NOMO-1 (cell line): ENCODE results near the gene PLVAP.
A peak's percentile ranks its signal among the peaks of the same experiment; 100 is the strongest.

Source experiments
- DNase-seq, 2 experiments: peaks; one replicate each; lab custom pipeline; 2025; ENCODE audit not compliant: unreplicated experiment in 2 of 2; lab: John Stamatoyannopoulos, UW

The PLVAP gene

DNA sequence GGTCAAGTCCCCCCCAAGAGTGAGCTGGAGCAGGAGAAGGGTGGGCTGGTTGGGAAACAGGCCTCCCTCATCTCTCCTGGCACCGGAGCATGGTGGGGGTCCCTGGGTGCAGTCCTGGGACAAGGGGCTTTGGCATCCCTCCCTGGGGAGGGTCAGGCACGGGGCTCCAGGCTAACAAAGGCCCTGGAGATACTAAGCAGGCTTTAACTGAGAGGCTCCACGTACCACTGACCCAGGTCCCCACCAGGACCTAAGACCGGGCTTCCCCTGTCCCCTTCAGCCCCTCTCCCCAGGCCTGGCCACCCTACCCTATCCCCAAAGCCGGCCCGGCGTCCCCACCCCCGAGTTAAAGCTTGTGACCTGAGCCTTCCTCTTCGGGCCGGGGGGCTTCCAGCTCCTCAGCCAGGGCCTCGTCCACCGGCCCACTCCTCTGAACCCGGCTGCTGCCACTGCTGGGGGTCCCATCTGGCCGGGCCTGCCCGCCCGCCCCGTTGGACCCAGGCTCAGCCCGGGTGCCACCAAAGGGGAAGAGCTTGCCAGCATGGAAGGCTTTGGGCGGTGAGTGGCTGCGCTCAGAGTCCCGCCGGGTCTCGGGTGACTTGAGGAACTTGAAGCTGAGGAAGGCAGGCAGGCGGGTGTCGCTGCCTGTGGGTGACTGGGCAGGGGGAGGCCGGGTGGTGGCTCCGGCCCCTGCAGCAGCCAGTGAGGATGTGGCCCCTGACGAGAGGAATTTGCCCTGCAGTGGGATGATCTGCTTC is 52.6 kb downstream of the PLVAP start:
- DNase-seq: no peak

DNA sequence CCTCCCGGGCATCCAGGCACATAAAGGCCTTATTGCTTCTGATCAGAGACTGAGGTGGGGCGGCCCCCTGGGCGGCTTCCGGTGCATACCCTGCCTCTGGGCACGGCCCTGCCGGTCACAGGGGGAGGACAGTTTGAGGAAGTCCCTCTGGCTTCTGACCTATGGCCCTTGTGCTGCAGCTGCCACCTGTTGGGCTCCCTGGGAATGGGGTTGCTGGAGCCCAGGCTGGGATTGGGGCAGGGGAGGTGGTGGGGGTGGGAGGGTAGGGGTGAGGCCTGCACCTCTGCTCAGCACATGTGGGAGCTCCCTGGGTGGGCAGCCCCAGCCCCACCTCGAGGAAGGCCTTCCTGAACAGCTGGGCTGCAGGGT is 53.2 kb downstream of the PLVAP start:
- DNase-seq: no peak

DNA sequence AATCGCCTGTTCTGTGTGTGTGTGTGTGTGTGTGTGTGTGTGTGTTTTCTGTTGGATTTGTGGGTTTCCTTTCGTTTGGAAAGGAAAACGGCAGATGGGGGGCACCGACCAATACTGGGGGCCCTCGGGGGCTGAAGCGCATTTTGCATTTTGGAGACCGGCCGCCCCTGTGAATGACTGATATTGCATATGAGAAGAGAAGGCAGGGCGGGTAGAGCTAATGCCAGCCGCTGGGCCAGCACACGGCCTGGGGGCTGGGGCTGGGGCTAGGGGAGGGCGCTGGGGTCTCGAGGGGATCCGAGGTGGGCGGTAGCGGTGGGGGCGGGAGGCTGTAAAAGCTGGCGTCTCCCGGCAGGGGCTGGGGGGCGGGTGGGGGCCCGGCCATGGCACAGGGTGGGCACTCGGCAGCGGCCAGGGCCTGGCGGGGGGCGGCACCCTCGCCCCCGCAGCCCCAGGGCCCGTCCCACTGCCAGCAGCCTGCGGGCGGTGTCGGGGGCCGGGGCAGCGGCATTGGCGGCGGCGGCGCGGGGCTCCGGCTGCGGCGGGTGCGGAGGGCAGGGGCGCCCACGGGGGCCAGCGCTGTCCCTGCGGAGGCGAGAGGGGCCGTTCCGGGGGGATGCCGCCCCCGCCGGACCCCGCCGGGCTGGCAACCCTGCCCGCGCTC is 53.7 kb downstream of the PLVAP start:
- no peak for DNase-seq

DNA sequence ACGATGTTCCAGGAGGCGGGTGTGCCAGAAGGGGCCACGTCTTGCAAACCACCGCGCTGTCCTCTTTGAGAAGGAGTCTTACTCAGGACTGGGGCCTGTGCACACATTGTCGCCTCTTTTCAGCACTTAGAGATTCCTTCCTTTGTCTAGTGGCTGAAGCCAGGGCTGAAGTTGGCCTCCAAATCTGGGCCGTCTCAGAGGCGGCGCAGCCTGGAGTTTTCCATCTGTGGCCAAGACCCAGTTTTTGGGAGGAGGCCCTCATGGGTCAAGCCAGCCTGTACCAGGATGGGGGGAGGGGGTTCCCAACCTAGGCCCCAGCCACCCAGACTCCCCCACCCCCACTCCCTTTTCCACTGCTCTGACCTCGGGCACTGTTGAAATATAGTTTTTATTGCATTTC is 54.3 kb downstream of the PLVAP start:
- no peak for DNase-seq

DNA sequence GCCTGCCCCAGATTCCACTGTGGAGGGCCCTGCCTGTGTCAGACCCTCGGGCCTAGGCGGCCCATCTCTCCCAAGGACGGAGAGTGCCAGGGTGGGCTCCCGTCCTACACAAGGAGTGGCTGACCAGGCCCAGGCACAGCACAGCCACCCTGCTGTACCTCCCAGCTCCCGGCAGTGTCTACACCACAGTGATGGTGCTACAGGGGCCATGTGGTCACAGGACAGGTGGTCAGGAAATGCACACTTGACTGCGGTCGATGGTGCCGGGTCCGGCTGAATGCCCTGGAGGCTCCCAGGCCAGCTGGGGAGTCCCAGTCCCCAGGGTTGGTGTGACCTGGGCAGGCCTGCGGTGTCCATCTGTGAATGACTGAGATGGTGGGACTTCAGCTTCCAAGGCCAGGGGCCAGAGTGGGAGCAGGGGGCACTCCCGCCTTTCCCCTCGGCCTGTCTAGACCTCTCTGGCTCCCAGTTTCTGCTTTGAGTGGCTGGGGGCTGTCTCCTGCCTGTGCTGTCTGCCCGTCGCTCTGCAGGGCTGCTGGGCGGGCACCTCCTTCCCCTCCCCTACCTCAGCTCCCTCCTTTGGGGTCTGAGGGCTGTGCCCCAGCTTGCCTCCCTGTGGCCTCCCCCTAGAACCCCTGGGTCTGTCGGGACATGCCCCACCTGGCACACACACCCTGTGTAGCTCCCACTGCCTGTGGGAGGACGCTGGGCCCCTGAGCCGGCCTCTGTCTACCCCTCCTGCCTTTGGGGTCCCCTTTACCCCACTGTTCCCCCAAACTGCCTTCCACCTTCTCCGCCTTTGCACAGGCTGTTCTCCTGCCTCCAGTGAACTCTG is 55.3 kb downstream of the PLVAP start:
- DNase-seq: no peak

DNA sequence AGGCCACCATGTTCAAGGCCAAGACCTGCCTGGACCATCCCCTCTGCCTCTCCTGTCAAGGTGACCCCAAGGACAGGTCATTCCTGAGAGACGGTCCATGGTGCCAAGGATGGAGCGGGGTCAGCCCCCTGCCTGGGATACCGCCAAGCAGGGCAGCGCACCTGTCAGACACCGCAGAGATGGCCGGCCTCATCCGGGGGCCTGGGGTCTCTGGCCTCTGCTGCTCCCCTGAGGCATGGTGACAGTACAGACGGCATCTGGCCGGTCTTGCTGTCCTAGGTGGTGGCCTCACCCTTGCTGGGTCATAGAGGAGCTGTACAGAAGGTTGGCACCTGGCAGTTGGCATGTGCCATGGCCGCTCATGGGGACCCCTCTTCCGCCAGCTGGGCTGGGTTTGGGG is 56.7 kb downstream of the PLVAP start:
- no peak for DNase-seq

DNA sequence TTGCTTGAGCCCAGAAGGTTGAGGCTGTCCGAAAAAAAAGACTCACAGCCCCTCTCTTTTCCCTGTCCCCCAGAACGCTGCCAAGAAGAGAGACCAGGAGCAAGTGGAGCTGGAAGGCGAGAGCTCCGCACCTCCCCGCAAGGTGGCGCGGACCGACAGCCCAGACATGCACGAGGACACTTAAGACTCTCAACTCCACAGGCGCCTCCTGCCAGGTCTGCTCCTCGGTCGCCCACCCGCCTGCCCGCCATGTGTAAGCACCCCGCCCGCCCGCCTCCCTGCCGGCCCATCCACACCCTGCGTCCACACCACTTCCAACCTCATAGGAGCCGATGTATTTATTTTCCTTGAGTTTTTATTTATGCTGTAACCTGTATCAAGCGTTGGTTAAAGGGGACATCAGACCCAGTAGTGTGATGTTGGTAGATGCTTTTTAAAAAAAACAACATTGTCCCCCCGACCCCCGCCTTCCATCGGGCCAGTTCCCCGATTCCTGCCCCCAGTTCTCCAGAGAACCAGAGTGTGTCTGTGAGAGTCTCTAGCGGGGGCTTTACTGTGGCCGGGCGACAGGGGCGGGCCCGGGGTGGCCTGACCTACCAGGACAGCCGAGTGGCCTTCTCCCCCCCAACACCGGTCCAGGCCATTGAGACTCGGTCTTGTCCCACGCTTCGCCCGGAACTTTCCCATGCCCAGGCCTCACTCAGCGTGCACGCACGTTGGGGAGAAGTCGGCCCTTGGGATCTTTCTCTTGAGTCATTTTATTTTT is 57.5 kb downstream of the PLVAP start:
- DNase-seq: no peak

DNA sequence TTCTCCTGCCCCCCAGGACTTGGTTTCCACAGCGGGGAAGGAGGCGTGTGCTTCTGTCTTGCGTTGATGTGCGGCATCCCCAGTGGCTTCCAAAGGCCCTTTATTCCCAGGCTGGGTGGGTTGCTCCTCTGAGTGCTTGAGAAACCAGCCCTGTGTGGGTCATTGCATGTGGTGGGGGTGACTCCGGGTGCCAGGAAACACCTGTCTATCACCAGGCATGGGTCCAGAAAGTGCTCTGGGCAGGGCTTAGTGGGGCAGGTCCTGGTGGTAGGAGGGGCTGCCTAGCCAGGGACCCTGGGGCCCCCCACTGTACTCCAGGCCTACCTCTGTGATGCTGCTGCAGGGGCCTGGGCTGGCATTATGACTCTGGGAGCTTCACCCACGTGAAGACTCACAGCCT is 58.2 kb downstream of the PLVAP start:
- DNase-seq: no peak

DNA sequence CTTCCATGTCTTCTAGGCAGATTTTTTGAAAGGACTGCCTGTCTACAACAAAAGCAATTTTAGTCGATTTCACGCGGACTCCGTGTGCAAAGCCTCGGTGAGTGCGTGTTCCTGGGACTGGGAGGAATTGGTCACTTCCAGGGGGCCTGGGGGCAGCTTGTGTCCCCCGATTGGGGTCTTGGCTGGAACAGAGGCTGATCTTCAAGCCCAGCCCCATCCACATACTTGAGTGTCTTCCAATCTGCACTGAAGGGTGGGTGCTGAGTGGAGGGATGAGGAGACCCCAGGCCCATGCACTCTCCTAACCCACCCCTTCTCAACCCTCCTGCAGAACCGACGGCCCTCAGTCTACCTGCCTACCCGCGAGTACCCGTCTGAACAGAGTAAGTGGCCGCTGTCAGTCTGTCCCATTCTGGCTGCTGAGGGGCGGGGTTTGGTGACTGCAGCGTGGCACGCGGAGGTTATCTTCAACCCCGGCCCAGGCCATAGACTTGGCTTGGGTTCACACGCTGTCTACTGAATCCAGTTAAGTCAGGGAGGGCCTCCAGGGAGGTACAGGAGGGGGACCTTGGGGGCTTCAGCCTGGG is 63.0 kb downstream of the PLVAP start:
- DNase-seq: no peak

DNA sequence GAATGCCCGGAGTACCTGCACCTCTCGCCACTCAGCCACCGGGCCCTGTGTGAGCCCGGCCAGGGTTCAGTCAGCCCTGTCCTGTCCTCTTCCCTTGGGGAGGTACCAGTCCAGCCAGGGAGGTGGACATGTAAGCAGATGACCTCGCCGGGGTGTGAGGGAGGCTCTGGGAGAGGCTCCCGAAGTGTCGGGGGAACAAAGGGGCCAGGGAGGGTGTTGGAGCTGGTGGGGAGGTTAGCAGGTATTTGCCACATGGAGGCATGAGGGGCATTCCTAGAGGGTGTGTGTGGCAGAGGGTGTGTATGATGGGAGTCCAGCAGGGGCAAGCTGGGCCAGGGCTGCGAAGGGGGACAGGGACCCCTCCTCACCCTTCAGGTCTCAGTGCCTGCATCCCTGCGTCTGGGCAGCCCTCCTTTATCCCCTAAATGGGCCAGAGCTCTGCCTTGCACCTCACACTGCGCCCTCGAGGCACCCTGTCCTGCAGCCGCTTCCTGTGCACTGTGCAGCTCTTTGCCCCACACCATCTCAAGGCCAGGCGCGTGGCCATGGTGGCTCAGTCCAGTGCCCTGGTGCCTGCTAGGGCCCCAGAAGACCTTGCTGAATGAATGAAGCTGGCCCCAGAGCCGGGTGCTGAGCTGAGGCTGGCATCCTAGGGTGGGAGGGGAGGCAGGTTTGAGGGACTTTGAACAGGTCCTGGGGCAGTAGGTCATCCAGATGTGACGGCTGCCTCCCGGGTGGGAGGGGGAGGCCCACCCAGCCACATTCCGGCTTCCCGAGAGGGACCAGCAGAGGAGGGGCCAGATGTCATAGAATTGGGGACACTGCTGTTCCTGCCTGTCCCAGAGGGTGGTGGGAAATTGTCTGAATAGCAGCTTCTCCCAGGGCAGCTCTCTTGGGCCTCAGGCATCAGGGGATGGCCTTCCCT is 64.7 kb downstream of the PLVAP start:
- DNase-seq: no peak

DNA sequence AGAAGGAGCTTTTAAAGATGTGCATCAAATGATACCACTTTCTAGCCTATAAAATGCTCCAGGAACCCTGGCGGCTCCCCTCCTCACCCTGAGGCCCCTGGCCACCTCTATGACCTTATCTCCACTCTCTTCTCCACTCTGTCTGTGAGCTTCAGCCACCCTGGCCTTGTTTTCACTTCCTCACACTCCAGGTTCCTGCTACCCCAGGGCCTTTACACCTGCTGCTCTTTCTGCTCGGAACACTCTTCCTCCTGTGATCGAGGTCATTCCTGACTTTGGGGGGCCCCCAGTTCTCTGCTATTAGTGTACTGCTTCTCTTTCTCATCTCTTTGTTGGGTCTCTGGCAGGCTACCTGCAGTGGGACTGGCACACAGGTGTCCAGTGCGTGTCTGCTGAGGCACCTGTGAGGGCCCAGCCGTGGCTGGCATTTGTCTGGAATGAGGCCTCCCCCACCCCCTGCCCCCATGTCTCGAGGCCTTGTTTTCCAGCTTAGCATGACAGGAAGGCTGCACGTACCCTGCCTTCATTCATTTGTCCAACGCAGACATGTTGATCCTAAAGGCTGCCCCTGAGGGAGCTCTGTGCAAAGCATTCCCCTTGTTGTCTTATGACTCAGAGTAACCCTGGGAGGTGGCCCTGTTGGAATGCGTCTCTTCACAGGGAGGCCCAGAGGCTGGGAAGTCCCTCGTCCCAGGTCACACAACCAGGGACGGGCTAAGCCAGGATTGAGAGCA is 65.5 kb downstream of the PLVAP start:
- no peak for DNase-seq

DNA sequence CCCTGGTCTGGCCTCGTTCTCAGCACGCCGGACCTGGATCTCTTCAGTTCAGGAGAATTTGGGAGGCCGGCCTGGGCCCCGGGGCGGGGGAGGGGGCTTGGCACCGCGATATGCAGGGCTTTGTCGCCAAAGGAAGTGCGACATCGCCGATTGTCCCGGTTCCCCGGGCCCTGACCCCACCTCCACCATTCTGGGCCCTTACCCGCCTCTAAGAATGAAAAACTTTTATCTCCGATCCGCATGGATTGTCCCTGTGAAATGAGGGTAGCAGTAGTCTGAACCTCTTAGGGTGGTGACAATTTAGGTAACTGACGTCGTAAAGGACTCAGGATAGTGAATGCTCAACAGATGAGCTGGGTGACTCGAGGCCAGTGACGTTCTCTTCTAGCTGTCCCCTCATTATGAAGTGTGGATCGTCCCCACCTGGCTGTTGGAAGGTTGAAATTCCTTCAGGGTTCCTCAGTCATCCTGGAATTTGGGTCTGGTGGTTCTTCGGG is 67.1 kb downstream of the PLVAP start:
- peak in 1 of 2 experiments; percentile 15 for DNase-seq

DNA sequence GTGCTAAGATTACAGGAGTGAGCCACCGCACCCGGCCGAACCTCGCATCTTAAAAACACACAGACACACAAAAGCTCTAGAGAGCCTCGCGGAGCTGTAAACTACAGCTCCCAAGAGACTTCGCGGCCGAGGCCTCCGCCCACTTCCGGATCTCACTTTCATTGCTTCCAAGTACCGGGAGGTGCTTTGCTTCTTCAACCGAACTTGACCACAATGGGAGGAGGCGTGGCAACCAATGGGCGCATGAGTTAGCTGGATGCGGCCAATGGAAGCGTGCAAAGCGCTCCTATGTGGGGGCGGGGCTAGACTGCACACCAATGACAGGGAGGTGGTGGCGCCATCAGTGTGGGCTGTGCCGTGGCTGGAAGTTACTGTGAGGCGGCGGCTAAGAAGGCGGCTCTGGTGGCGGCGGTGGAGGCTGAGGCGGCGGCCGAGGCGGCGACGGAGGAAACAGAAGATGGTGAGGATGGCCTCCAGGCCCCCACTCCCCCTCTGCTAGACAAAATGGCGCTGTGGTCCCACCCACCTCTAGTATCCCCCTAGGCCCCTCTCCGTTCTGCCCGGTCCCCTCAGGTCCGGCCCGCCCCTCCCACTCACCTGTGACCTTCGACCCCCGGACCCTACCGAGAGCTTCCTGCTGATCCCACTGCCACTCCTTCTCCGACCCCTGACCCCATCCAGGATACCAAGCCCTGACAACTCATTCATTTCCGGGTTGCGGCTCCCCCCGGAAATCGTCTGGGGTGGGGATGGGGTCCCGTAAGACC is 67.8 kb downstream of the PLVAP start, which contains the start of gene DDA1:
Gene DDA1, plus strand, starts transcription at position 366 of the 767 bp plus-strand sequence. Its CDS starts 92 bp downstream, at position 458.
- peak; percentile 99 for DNase-seq

DNA sequence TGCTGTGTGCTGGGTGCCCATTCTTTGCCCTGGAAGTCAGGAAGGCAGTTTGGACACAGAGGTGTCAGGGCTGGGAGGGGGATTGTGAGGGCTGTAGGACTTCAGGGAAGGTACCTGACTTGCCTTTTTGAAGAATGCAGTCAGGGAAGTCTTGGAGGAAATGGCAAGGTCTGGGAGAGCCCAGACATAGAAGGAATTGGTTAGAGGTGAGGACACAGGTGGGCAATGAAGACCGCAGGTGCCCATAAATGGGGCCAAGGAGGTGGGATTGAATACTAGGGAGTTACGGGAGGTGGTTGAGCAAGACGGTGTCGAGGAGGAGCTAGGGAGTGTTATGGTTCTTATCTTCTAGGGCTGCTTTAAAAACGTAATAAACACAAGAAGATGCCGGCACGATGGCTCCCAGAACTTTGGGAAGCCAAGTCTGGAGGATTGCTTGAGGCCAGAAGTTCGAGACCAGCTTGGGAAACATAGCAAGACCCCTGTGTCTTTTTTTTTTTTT is 69.2 kb downstream of the PLVAP start:
- DNase-seq: no peak

DNA sequence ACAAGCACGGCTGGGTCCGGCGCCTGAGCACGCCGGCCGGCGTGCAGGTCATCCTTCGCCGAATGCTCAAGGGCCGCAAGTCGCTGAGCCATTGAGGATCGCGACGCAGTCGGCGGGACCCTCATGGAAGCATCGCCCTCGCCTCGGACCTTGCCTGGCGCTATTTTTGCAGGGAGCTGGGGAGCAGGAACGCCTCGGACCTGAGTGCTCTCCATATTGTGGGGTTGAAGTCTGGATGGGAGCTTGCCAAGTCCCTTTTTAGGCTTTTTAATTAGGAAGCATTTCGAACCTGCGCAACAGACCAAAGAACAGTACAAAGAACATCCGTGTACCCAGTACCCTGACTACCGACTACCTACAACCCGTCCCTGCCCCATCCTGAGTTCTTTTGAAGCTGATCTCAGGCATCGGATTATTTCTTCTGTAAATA is 70.8 kb downstream of the PLVAP start:
- DNase-seq: no peak

DNA sequence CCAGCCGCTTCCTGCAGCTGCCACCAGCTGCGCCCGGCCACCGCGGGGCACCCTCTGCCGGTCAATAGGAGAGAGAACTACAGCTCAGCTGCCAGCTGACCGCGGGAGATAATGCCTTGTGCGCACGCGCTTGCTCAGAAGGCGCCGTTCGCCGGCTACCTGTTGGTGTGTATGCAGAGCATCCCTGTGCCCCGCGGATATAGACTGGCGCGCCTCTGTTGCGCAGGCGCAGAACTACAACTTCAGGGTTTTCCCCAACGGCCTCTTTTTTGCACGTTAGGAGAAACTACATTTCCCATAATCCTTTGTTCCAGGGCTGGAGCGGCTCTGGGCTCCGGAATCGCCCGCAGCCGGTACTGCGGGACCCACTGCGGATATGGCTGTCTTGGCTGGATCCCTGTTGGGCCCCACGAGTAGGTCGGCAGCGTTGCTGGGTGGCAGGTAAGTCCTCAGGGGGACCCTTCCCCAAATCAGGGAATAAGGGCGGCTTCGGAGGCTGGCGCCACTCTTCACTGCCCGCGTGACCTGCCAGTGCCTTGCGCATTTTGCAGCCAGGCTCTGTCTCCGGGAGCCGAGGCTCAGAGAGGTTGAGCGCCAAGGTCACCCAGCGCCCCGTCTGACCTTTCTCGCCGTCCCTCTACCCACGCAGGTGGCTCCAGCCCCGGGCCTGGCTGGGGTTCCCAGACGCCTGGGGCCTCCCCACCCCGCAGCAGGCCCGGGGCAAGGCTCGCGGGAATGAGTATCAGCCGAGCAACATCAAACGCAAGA is 71.4 kb downstream of the PLVAP start, which contains the start of gene MRPL34:
Gene MRPL34, plus strand, starts transcription at position 356 of the 768 bp plus-strand sequence. Its CDS starts 21 bp downstream, at position 377.
- peak; percentile 98 to 99 for DNase-seq

DNA sequence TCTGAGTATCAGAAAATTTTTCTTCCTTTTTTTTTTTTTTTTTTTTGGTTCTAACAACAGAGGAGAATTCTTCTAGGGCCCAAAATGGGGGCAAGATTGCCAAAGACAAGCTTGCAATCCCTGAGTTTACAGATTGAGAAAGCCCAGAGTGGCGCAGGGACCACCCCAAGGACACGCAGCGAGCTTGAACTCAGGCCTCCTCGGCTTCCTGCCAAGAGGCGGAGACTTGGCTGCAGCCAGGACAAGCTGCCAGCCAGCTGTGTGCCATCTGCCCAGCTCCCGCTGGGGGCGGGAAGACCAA is 72.0 kb downstream of the PLVAP start:
- no peak for DNase-seq
